Dendritic cell treated with granulocyte-macrophage colony-stimulating factor and Interleukin-4, amounts not matched to agents 40 ng/mL and 50 ng/mL, for 4 days (primary cell): Measurements from ENCODE around the gene SEC14L6.
"Not testable (repeated sequence)": the region's sequence is repeated elsewhere in the genome, so short reads cannot be mapped to it uniquely, and the experiment has no call there.

Experiments used
- H3K27ac Mint-ChIP-seq: one replicate; pipeline ENCODE4 v1.8.0; 2022; ENCODE audit warnings: mild to moderate bottlenecking, mixed read lengths
- H3K27me3 Mint-ChIP-seq: one replicate; pipeline ENCODE4 v1.8.0; 2022; ENCODE audit warnings: mild to moderate bottlenecking, mixed read lengths
- H3K36me3 Mint-ChIP-seq: one replicate; pipeline ENCODE4 v1.8.0; 2022; ENCODE audit warnings: low read depth, mixed read lengths
- H3K4me1 Mint-ChIP-seq: one replicate; pipeline ENCODE4 v1.8.0; 2022; ENCODE audit warnings: low read depth, mixed read lengths
- H3K4me3 Mint-ChIP-seq: one replicate; pipeline ENCODE4 v1.8.0; 2022; ENCODE audit warnings: mild to moderate bottlenecking, moderate library complexity, mixed read lengths
- H3K9me3 Mint-ChIP-seq: one replicate; pipeline ENCODE4 v1.8.0; 2022; ENCODE audit warnings: mixed read lengths
- intact Hi-C: fragments of 100-400 bp; cut with micrococcal nuclease; formaldehyde crosslinking; loops from one replicate; pipeline ENCODE4 v1.15.0; 2022

SEC14L6 gene

DNA sequence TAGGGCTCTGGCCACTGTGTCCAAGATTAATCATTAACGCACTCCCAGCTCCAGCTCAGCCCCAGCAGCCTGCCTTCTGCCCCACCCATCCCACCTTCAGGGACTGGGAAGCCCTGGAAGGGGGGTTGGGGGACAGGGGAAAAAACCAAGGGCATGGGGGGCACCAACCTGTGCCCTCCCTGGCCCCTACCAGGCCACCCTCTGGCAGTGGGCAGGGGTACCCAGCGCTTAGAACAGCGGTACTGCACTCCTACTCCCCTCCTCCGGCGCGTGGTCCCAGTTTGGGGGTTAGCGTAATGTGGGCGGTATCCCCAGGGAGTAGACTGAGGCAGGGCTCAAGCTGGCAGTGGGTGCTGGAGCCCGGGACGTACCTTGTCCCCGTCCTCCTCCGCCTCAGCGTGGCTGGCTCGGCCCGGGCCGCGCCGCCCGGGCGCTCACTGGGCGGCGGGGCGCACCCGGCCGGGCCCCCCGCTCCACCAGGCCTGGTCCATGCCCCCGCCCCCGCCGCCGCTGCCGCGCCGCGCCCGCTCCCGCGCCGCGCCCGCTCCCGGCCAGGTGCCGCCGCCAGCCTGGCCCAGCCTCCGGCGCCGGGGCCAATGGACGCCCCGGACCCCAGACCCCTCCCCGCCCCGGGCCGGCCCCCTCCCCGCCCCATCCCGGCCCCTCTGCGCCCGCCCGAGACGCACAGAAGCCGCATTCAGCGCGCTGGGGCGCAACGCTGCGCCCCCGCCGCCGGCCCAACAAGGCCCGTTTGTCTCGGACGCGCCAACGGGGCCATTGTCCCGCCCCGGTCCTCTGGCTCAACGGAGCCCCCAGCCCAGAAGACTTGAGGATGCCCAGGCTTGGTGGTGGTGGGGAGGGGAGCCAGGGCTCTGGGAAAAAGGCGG lies 27.8 kb upstream of the SEC14L6 start, which contains the start of gene GAL3ST1:
Gene GAL3ST1, minus strand, starts transcription at position 571 of the 887 bp plus-strand sequence. CDS start 17,273 bp downstream, outside the sequence.
- intact Hi-C loops: no loop called here
- Mint-ChIP-seq H3K27me3 (peaks cover 19% of the 10 kb centered on the region), H3K9me3 (no peaks in the 10 kb centered on the region), H3K4me3 (no peak within 1 kb of the TSS), H3K27ac (no peak within 1 kb of the TSS), H3K4me1 (no peaks in the 10 kb centered on the region), H3K36me3 (peaks cover 43% of the 10 kb centered on the region)

- Mint-ChIP-seq H3K4me3 (no peak overlapping the region), H3K27ac (no peak overlapping the region), H3K9me3 (no peaks in the 10 kb centered on the region), H3K4me1 (no peaks in the 10 kb centered on the region), H3K27me3 (peaks cover 19% of the 10 kb centered on the region), H3K36me3 (peaks cover 36% of the 10 kb centered on the region)
- intact Hi-C loops: no loop called here
Measured at GRCh38 chr22:30573594-30574094, 27.1 kb upstream of the SEC14L6 start.

GRCh38 chr22:30572840-30573593 lies 26.5 kb upstream of the SEC14L6 start:
- intact Hi-C loops: no loop called here
- Mint-ChIP-seq H3K4me3 (no peak overlapping the region), H3K36me3 (peaks cover 29% of the 10 kb centered on the region), H3K27me3 (peaks cover 19% of the 10 kb centered on the region), H3K27ac (no peak overlapping the region), H3K9me3 (no peaks in the 10 kb centered on the region), H3K4me1 (no peaks in the 10 kb centered on the region)

DNA sequence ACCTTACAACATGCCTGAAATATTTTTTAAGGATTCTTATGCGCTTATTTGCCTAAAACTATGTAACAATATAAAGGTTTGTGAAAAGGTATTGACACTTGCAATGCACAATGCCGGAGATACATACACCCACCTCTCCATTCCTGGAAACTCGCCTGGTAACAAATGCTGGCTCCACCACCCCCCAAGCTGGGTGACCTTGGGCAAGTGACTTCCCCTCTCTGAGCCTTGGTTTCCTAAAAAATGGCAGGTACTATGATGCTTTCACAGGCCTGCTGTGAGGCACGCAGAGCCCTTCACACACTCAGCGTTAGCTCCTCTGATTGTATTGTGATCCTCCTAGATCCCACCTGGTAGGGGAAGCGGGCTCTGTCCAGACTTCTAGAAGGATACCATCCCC lies 25.7 kb upstream of the SEC14L6 start:
- Mint-ChIP-seq H3K36me3 (peaks cover 21% of the 10 kb centered on the region), H3K27ac (no peak overlapping the region), H3K4me3 (no peak overlapping the region), H3K27me3 (peaks cover 19% of the 10 kb centered on the region), H3K4me1 (no peaks in the 10 kb centered on the region), H3K9me3 (no peaks in the 10 kb centered on the region)
- intact Hi-C loops: no loop called here

- H3K4me1 Mint-ChIP-seq: no peaks in the 10 kb centered on the region
- peaks cover 10% of the 10 kb centered on the region for H3K27me3 Mint-ChIP-seq
- no peaks in the 10 kb centered on the region for H3K36me3 Mint-ChIP-seq
- H3K9me3 Mint-ChIP-seq: no peaks in the 10 kb centered on the region
- intact Hi-C loops: no loop called here
- H3K4me3 Mint-ChIP-seq: no peak overlapping the region
- no peak overlapping the region for H3K27ac Mint-ChIP-seq
Measured at GRCh38 chr22:30569674-30570202, 23.2 kb upstream of the SEC14L6 start.

GRCh38 chr22:30568137-30568805 lies 21.7 kb upstream of the SEC14L6 start:
- Mint-ChIP-seq H3K27ac (no peak overlapping the region), H3K4me3 (no peak overlapping the region), H3K9me3 (no peaks in the 10 kb centered on the region), H3K27me3 (peaks cover 8% of the 10 kb centered on the region), H3K4me1 (no peaks in the 10 kb centered on the region), H3K36me3 (no peaks in the 10 kb centered on the region)
- intact Hi-C loops: no loop called here

DNA sequence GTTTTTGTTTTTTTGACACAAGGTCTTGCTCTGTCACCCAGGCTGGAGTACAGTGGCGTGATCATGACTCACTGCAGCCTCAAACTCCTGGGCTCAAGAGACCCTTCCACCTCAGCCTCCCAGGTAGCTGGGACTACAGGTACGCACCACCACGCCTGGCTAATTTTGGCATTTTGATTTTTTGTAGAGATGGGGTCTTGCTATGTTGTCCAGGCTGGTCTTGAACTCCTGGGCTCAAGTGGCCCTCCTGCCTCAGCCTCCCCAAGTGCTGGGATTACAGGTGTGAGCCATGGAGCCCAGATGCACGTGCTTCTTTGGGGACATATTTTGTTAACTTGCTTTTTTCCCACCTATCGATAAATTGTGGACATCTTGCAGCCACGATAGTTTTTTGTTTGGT lies 20.7 kb upstream of the SEC14L6 start:
- H3K9me3 Mint-ChIP-seq, H3K36me3 Mint-ChIP-seq, intact Hi-C loops, H3K27me3 Mint-ChIP-seq, H3K27ac Mint-ChIP-seq, H3K4me3 Mint-ChIP-seq, H3K4me1 Mint-ChIP-seq: not testable (repeated sequence)

DNA sequence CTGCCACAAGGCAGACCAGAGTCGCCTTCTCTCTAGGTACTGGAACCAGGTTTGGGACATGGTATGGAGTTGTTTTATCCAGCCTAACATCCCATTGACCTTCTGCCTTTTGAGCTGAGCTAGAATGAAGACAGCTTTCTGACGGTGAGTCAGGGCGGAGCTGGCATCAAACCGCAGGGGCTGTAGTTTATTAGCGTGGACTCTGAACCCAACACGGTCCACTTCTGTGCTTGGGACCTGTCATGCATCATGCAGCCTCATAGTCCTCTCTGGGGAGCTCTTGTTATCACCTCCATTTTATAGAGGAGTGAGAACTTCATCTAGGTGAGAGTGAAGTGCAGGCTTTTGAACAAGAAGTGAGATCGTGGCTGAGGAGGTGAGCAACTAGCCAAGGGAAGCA lies 19.6 kb upstream of the SEC14L6 start:
- Mint-ChIP-seq H3K9me3 (no peaks in the 10 kb centered on the region), H3K36me3 (no peaks in the 10 kb centered on the region), H3K27me3 (peaks cover 4% of the 10 kb centered on the region), H3K27ac (no peak overlapping the region), H3K4me3 (no peak overlapping the region), H3K4me1 (no peaks in the 10 kb centered on the region)
- intact Hi-C loops: no loop called here

DNA sequence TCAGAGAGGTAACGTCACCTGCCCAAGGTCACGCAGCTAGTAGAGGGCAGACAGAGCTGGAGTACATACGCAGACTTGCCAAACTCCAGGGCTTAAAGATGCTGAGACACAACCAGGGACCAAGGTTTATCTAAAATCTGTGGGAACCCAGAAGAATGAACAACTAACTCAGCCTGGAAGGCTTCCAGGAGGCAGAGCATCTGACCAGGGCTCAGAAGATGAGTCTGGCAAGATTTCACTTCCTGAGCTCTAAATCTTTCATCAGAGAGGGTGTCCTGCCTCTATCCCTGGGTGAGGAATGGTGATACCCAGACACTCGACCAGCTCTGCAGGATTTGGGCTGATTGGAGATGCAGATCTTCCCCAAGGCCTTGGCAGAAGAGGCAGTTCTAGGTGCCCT lies 18.8 kb upstream of the SEC14L6 start:
- Mint-ChIP-seq H3K36me3 (no peaks in the 10 kb centered on the region), H3K9me3 (no peaks in the 10 kb centered on the region), H3K27ac (no peak overlapping the region), H3K27me3 (peaks cover 3% of the 10 kb centered on the region), H3K4me3 (no peak overlapping the region), H3K4me1 (no peaks in the 10 kb centered on the region)
- intact Hi-C loops: no loop called here

- Mint-ChIP-seq H3K27ac (no peak overlapping the region), H3K4me1 (no peaks in the 10 kb centered on the region), H3K27me3 (peaks cover 3% of the 10 kb centered on the region), H3K4me3 (no peak overlapping the region), H3K36me3 (no peaks in the 10 kb centered on the region), H3K9me3 (no peaks in the 10 kb centered on the region)
- intact Hi-C loops: no loop called here
Measured at GRCh38 chr22:30564761-30565119, 18.2 kb upstream of the SEC14L6 start.

DNA sequence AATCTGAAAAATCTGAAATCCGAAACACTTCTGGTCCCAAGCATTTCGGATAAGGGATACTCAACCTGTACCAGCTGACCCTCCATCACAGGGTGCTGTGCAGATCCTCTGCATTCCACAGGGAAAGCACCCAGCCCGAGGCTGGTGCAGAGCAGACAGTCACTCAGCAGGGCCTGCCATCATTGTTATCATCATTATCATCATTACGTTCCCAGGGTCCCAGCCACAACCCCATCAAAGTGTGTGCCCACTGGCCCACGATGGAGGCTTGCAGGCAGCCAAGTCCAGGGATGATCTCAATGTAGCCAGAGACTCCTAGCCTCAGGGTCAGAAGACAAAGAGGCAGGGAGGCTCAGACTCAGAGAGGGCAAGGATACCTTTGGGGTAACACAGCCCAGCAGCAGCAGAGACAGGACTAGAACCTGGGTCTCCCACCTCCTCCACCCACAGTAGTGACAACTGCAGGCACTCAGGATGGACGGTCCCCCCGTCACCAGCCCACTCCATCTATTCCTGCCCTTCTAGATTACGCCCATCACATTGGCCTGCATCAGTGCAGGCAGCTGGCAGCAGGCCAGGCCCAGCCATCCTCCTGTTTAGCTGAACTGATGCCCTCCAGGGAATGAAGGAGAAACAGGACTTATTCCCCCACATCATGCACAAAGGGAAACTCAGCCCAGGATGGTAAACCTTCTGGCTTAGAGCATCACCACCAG lies 17.7 kb upstream of the SEC14L6 start:
- Mint-ChIP-seq H3K4me3 (no peak overlapping the region), H3K27me3 (peaks cover 3% of the 10 kb centered on the region), H3K9me3 (no peaks in the 10 kb centered on the region), H3K27ac (no peak overlapping the region), H3K4me1 (no peaks in the 10 kb centered on the region), H3K36me3 (no peaks in the 10 kb centered on the region)
- intact Hi-C loops: no loop called here

GRCh38 chr22:30562366-30562765 lies 15.8 kb upstream of the SEC14L6 start:
- Mint-ChIP-seq H3K27me3 (peaks cover 3% of the 10 kb centered on the region), H3K36me3 (no peaks in the 10 kb centered on the region), H3K4me3 (no peak overlapping the region), H3K4me1 (no peaks in the 10 kb centered on the region), H3K27ac (no peak overlapping the region), H3K9me3 (no peaks in the 10 kb centered on the region)
- intact Hi-C loops: no loop called here

DNA sequence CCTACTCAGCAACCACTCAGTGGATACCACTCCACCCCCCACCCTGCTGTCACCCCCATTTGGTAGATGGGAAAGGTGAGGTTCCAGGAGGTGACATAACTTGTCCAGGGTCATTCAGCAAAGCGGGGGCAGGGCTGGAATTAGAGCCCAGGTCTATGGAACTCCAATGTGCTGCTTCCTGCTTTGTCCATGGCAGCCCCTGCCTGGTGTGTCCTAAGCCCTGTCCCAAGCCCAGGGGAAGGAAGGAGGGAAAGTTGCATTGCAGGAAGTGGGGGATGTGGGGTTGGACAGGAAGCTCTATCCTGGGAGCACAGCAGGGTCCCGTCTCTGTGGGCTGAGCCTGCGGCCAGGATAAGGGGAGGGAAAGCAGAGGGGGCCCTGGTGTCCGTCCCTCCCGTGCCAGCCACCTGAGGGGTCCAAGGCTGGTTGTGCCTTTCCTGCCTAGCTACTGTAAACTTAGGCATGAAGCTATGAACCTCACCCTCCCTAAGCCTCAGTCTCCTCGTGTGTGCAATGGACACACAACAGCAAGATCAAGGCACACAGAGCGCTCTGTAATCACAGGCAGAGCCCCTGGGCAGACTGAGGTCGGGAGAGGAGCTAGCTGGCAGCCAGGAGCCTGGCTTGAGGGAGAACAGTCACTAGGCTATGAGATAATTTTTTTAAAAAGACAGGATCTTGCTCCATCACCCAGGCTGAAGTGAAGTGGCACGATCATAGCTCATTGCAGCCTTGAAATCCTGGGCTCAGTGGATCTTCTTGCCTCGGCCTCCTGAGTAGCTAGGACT lies 15.1 kb upstream of the SEC14L6 start:
- Mint-ChIP-seq H3K27ac (no peak overlapping the region), H3K9me3 (no peaks in the 10 kb centered on the region), H3K4me1 (no peaks in the 10 kb centered on the region), H3K36me3 (no peaks in the 10 kb centered on the region), H3K4me3 (no peak overlapping the region), H3K27me3 (peaks cover 3% of the 10 kb centered on the region)
- intact Hi-C loops: no loop called here
